TTC549 (cell line): Measurements from ENCODE around the gene SNX1.

Source experiments
- FAIRE-seq: peaks from 2 replicates; lab custom pipeline; 2012; peaks lifted over from hg19 to GRCh38; lab: Jason Lieb, UNC

The SNX1 gene

GRCh38 chr15:64146885-64147681, 51.3 kb downstream of the SNX1 start:
- no peak for FAIRE-seq

- FAIRE-seq = no peak
These were observed 52.4 kb downstream of the SNX1 start for GRCh38 chr15:64148168-64148567.

GRCh38 chr15:64148581-64148980, 52.8 kb downstream of the SNX1 start:
- FAIRE-seq = no peak

GRCh38 chr15:64149424-64149823, 53.6 kb downstream of the SNX1 start:
- no peak for FAIRE-seq

GRCh38 chr15:64149893-64150578, 54.3 kb downstream of the SNX1 start:
- no peak for FAIRE-seq

GRCh38 chr15:64151727-64152506, 56.1 kb downstream of the SNX1 start, which contains the start of gene SNX22:
SNX22 (plus strand) TSS chr15:64151731; CDS start chr15:64151776, 45 bp downstream.
- no peak for FAIRE-seq

- FAIRE-seq = no peak
These were observed 57.0 kb downstream of the SNX1 start for GRCh38 chr15:64152507-64153387.

GRCh38 chr15:64153480-64154367, 57.9 kb downstream of the SNX1 start:
- FAIRE-seq = no peak

- no peak for FAIRE-seq
These were observed 60.2 kb downstream of the SNX1 start for GRCh38 chr15:64155802-64156651.

- FAIRE-seq = no peak
These were observed 61.0 kb downstream of the SNX1 start for GRCh38 chr15:64156652-64157331.

- no peak for FAIRE-seq
These were observed 61.9 kb downstream of the SNX1 start for GRCh38 chr15:64157599-64158125.

GRCh38 chr15:64158363-64159134, 62.8 kb downstream of the SNX1 start:
- no peak for FAIRE-seq

- FAIRE-seq = no peak
These were observed 66.1 kb downstream of the SNX1 start for GRCh38 chr15:64161688-64162477.

GRCh38 chr15:64162478-64162868, 66.7 kb downstream of the SNX1 start:
- FAIRE-seq = no peak

- no peak for FAIRE-seq
These were observed 67.3 kb downstream of the SNX1 start, which contains the start of gene PPIB for GRCh38 chr15:64162869-64163658. PPIB (minus strand) TSS chr15:64163022; CDS start chr15:64162986, 36 bp downstream.

- FAIRE-seq = no peak
These were observed 68.0 kb downstream of the SNX1 start for GRCh38 chr15:64163659-64164362.
